ENCODE measurements around the gene FCRL4. TPM values are rescaled to one million over a fixed set of nuclear protein-coding genes. Genes with fewer than 3 reads are reported as not detected.

Gene FCRL4
- total RNA-seq, 1 donor from 2014 or later: not detected

DNA sequence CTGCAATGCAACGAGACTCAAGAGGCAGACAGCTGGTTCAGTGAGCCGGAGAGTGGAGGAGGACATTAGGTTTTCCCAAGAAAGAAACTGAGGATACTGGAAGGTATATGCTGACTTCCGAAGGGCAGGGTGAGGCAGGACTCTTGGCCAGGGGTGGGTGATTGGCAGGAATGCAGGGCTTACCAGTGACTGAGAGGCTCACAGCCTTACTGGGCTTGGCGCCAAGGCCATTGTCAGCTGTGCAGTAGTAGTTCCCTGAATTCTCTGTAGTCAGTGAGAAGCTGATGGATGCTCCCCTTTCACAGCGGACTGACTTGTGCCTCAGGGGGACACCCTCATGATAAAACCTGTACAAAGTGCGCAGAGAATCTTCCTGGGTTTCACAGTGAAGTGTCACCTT lies 55.2 kb downstream of the FCRL4 start:
- Mint-ChIP-seq H3K4me1 (ENCODE audit: low read depth, unreplicated experiment) (peaks cover 14% of the 10 kb centered on the region), H3K4me3 (ENCODE audit: unreplicated experiment) (no peak overlapping the region), H3K9me3 (ENCODE audit: unreplicated experiment) (no peaks in the 10 kb centered on the region), H3K27ac (ENCODE audit: unreplicated experiment) (no peak overlapping the region), H3K36me3 (ENCODE audit: low read depth, unreplicated experiment) (no peaks in the 10 kb centered on the region), H3K27me3 (ENCODE audit: low read depth, unreplicated experiment) (peaks cover 28% of the 10 kb centered on the region)
- no peak overlapping the region for H2AFZ ChIP-seq (ENCODE audit: low read depth, low read length)
- H3K4me2 ChIP-seq (ENCODE audit: low read length): no peak overlapping the region
- TF ChIP-seq EZH2 (IDR thresholded peaks at IDR 0.05; ENCODE audit: insufficient read depth, low read length): no peak
- TF ChIP-seq, protein P1, sequence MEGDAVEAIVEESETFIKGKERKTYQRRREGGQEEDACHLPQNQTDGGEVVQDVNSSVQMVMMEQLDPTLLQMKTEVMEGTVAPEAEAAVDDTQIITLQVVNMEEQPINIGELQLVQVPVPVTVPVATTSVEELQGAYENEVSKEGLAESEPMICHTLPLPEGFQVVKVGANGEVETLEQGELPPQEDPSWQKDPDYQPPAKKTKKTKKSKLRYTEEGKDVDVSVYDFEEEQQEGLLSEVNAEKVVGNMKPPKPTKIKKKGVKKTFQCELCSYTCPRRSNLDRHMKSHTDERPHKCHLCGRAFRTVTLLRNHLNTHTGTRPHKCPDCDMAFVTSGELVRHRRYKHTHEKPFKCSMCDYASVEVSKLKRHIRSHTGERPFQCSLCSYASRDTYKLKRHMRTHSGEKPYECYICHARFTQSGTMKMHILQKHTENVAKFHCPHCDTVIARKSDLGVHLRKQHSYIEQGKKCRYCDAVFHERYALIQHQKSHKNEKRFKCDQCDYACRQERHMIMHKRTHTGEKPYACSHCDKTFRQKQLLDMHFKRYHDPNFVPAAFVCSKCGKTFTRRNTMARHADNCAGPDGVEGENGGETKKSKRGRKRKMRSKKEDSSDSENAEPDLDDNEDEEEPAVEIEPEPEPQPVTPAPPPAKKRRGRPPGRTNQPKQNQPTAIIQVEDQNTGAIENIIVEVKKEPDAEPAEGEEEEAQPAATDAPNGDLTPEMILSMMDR (IDR thresholded peaks at IDR 0.05; ENCODE audit: insufficient read depth, low read depth, low read length): no peak
- DNase-seq (ENCODE audit: low read depth) (no peak), FAIRE-seq (no peak)
- no peak overlapping the region for H3K9ac ChIP-seq (ENCODE audit: low read length)
- H3K4me3 ChIP-seq (ENCODE audit: insufficient read depth, low read depth, low read length): no peak overlapping the region
- no peaks in the 10 kb centered on the region for H3K36me3 ChIP-seq (ENCODE audit: insufficient read depth, low read length)
- H3K27ac ChIP-seq (ENCODE audit: low read depth, low read length): no peak overlapping the region
- H3K79me2 ChIP-seq (ENCODE audit: insufficient read depth, low read length): no peaks in the 10 kb centered on the region
- no peaks in the 10 kb centered on the region for H3K4me1 ChIP-seq (ENCODE audit: insufficient read depth, low read length)
- no peaks in the 10 kb centered on the region for H4K20me1 ChIP-seq (ENCODE audit: insufficient read depth, low read length)
- H3K9me3 ChIP-seq (ENCODE audit: insufficient read depth, low read depth, low read length): no peaks in the 10 kb centered on the region
- H3K27me3 ChIP-seq (ENCODE audit: insufficient read depth, low read length): no peaks in the 10 kb centered on the region

DNA sequence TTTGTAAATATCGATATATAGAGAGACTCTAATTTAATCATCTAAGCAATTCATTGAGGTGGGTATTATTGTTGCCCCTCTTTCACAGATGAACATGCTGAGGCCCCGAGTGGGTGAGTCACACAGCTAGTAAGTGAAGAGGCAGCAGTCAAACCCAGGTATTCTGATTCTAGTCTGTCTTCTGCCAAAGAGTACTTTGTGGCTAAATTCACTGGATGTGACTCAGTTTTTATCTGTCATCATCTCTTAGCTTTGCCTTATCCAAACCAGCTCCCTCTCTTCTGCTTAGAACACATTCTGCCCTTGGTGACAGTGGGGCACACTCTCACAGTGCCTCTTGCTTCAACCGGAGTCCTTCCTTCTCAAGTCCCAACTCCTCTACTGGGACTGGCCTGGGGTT lies 57.0 kb downstream of the FCRL4 start:
- no peak for FAIRE-seq
- no peak overlapping the region for H3K27ac ChIP-seq (ENCODE audit: low read depth, low read length)
- no peak overlapping the region for H3K4me2 ChIP-seq (ENCODE audit: low read length)
- Mint-ChIP-seq H3K27me3 (ENCODE audit: low read depth, unreplicated experiment) (peaks cover 26% of the 10 kb centered on the region), H3K4me1 (ENCODE audit: low read depth, unreplicated experiment) (peaks cover 14% of the 10 kb centered on the region), H3K27ac (ENCODE audit: unreplicated experiment) (no peak overlapping the region), H3K9me3 (ENCODE audit: unreplicated experiment) (peaks cover 2% of the 10 kb centered on the region), H3K4me3 (ENCODE audit: unreplicated experiment) (no peak overlapping the region), H3K36me3 (ENCODE audit: low read depth, unreplicated experiment) (no peaks in the 10 kb centered on the region)
- H3K9ac ChIP-seq (ENCODE audit: low read length): no peak overlapping the region
- no peak overlapping the region for H2AFZ ChIP-seq (ENCODE audit: low read depth, low read length)
- no peaks in the 10 kb centered on the region for H3K9me3 ChIP-seq (ENCODE audit: insufficient read depth, low read depth, low read length)
- no peaks in the 10 kb centered on the region for H3K27me3 ChIP-seq (ENCODE audit: insufficient read depth, low read length)
- DNase-seq (ENCODE audit: low read depth): no peak
- no peaks in the 10 kb centered on the region for H3K4me1 ChIP-seq (ENCODE audit: insufficient read depth, low read length)
- no peak overlapping the region for H3K4me3 ChIP-seq (ENCODE audit: insufficient read depth, low read depth, low read length)
- TF ChIP-seq, protein P1 (IDR thresholded peaks at IDR 0.05; ENCODE audit: insufficient read depth, low read depth, low read length): no peak
- no peak for TF ChIP-seq EZH2 (IDR thresholded peaks at IDR 0.05; ENCODE audit: insufficient read depth, low read length)
- H3K79me2 ChIP-seq (ENCODE audit: insufficient read depth, low read length): no peaks in the 10 kb centered on the region
- no peaks in the 10 kb centered on the region for H4K20me1 ChIP-seq (ENCODE audit: insufficient read depth, low read length)
- H3K36me3 ChIP-seq (ENCODE audit: insufficient read depth, low read length): no peaks in the 10 kb centered on the region

DNA sequence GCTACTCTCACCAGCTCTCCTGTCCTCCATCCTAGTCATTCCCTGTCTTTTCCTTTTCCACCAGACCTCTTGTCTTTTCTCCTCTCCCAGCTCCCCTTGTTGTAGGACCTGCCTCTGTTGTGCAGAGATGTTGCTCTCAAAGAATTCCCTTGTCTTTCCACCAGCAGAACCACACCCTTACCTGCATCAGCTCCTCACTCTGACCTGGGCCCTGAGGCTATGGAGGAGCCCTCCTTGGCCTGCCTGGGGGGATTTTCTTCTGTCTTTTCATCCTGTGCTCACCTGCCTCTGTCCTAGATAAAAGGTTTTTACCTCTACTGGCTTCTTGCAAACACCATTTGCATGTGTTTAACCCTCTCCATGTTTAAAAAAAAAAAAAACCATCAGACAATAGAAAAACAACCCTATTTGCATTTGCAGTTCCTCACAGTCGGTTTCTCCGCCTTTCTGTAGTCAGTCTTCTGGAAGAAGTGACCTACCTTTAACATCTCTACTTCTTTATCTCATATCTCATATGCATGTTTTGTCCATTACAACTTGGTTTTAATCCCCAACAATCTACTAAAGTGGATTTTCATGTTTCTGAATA lies 57.6 kb downstream of the FCRL4 start:
- Mint-ChIP-seq H3K27ac (ENCODE audit: unreplicated experiment) (no peak overlapping the region), H3K27me3 (ENCODE audit: low read depth, unreplicated experiment) (peaks cover 26% of the 10 kb centered on the region), H3K4me3 (ENCODE audit: unreplicated experiment) (no peak overlapping the region), H3K9me3 (ENCODE audit: unreplicated experiment) (peaks cover 2% of the 10 kb centered on the region), H3K4me1 (ENCODE audit: low read depth, unreplicated experiment) (peaks cover 14% of the 10 kb centered on the region), H3K36me3 (ENCODE audit: low read depth, unreplicated experiment) (no peaks in the 10 kb centered on the region)
- H3K9ac ChIP-seq (ENCODE audit: low read length): no peak overlapping the region
- no peaks in the 10 kb centered on the region for H3K27me3 ChIP-seq (ENCODE audit: insufficient read depth, low read length)
- no peak overlapping the region for H3K27ac ChIP-seq (ENCODE audit: low read depth, low read length)
- DNase-seq (ENCODE audit: low read depth) (no peak), FAIRE-seq (no peak)
- no peaks in the 10 kb centered on the region for H4K20me1 ChIP-seq (ENCODE audit: insufficient read depth, low read length)
- no peak overlapping the region for H2AFZ ChIP-seq (ENCODE audit: low read depth, low read length)
- H3K9me3 ChIP-seq (ENCODE audit: insufficient read depth, low read depth, low read length): no peaks in the 10 kb centered on the region
- H3K4me3 ChIP-seq (ENCODE audit: insufficient read depth, low read depth, low read length): no peak overlapping the region
- no peak overlapping the region for H3K4me2 ChIP-seq (ENCODE audit: low read length)
- no peaks in the 10 kb centered on the region for H3K36me3 ChIP-seq (ENCODE audit: insufficient read depth, low read length)
- H3K4me1 ChIP-seq (ENCODE audit: insufficient read depth, low read length): no peaks in the 10 kb centered on the region
- TF ChIP-seq, protein P1 (IDR thresholded peaks at IDR 0.05; ENCODE audit: insufficient read depth, low read depth, low read length): no peak
- no peak for TF ChIP-seq EZH2 (IDR thresholded peaks at IDR 0.05; ENCODE audit: insufficient read depth, low read length)
- no peaks in the 10 kb centered on the region for H3K79me2 ChIP-seq (ENCODE audit: insufficient read depth, low read length)
